Stomach (tissue), 4 donors: Measurements from ENCODE around the gene CMIP.

Experiments
- CTCF ChIP-seq, 7 experiments: fragments of 450-650 bp in 4 of 7; fragments of 200-600 bp in 3 of 7; sonication (generic) in 3 of 7; IDR thresholded peaks; one replicate each; pipeline ENCODE4 v1.5.1; 2016 to 2019; ENCODE audit warnings: antibody characterized with exemption in 7 of 7, control low read depth in 2 of 7, mild to moderate bottlenecking in 1 of 7
- POLR2A ChIP-seq, 4 donors: fragments of 450-650 bp; IDR thresholded peaks; one replicate each; pipeline ENCODE4 v1.6.1; 2016; ENCODE audit warnings: antibody characterized with exemption in 4 of 4, control low read depth in 2 of 4, mild to moderate bottlenecking in 1 of 4, moderate library complexity in 1 of 4

- TF ChIP-seq CTCF (IDR thresholded peaks at IDR 0.05): no peak
- TF ChIP-seq POLR2A (IDR thresholded peaks at IDR 0.05): no peak
Observed at GRCh38 chr16:81586977-81587625, 142.5 kb downstream of the CMIP start.
